Measurements from ENCODE around the gene TM9SF1. TPM values are rescaled to one million over a fixed set of nuclear protein-coding genes. Genes with fewer than 3 reads are reported as not detected.

Gene TM9SF1
- total and polyA plus RNA-seq, 2 donors: 30.4 to 48.1 TPM

DNA sequence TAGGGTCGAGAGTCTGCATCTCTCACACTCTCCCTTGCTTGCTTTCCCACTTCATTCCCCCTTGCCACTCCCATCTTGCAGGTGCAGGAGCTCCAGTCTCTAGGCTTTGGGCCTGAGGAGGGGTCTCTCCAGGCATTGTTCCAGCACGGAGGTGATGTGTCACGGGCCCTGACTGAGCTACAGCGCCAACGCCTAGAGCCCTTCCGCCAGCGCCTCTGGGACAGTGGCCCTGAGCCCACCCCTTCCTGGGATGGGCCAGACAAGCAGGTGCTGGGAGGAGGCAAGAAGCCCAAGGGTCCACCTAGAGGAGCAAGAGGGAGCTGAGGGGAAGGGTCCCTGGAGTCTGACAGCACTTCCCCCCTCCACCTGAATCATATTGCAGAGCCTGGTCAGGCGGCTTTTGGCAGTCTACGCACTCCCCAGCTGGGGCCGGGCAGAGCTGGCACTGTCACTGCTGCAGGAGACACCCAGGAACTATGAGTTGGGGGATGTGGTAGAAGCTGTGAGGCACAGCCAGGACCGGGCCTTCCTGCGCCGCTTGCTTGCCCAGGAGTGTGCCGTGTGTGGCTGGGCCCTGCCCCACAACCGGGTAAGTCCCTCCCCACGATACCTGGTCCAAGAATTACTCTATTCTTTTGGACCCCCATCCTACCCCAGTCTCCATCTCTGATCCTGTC, 43.7 kb downstream of the TM9SF1 start:
- Histone ChIP-seq H3K4me3 (ENCODE audit: low read depth, low read length) (no peak overlapping the region), H3K36me3 (ENCODE audit: insufficient read depth) (peaks cover 6% of the 10 kb centered on the region), H3K4me1 (ENCODE audit: insufficient read depth) (no peaks in the 10 kb centered on the region), H3K27ac (ENCODE audit: low read depth) (no peak overlapping the region)
- DNase-seq (ENCODE audit: extremely low spot score): no peak
- WGBS: 94% methylated on average over 16 of the region's 16 CpGs

DNA sequence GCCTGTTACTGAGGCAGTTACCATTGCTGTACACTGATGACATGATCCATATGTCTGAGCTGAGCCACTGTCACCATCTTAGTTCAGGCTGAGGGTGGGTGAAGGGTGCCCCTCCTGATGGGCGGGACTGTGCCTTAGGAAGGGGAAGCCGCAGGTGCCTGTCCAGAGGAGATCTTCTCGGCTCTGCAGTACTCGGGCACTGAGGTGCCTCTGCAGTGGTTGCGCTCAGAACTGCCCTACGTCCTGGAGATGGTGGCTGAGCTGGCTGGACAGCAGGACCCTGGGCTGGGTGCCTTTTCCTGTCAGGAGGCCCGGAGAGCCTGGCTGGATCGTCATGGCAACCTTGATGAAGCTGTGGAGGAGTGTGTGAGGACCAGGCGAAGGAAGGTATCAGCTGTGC, 44.2 kb downstream of the TM9SF1 start:
- no peak overlapping the region for H3K4me3 ChIP-seq (ENCODE audit: low read depth, low read length)
- H3K36me3 ChIP-seq (ENCODE audit: insufficient read depth): peaks cover 5% of the 10 kb centered on the region
- WGBS: 83% methylated on average over 9 of the region's 9 CpGs
- DNase-seq (ENCODE audit: extremely low spot score): no peak
- no peaks in the 10 kb centered on the region for H3K4me1 ChIP-seq (ENCODE audit: insufficient read depth)
- no peak overlapping the region for H3K27ac ChIP-seq (ENCODE audit: low read depth)

DNA sequence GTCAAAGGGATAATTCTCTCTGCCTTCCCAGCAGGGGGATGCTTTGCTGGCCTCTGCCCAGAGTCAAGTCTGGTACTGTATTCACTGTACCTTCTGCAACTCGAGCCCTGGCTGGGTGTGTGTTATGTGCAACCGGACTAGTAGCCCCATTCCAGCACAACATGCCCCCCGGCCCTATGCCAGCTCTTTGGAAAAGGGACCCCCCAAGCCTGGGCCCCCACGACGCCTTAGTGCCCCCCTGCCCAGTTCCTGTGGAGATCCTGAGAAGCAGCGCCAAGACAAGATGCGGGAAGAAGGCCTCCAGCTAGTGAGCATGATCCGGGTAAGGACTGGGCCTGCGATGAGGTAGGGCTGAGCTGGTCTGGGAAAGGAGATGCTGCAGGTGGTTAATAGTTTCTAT, 44.7 kb downstream of the TM9SF1 start:
- H3K36me3 ChIP-seq (ENCODE audit: insufficient read depth): peaks cover 4% of the 10 kb centered on the region

DNA sequence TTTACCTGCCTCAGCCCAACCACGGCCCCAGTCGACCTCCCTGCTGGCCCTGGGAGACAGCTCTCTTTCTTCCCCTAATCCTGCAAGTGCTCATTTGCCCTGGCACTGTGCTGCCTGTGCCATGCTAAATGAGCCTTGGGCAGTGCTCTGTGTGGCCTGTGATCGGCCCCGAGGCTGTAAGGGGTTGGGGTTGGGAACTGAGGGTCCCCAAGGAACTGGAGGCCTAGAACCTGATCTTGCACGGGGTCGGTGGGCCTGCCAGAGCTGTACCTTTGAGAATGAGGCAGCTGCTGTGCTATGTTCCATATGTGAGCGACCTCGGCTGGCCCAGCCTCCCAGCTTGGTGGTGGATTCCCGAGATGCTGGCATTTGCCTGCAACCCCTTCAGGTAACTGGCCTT, 45.2 kb downstream of the TM9SF1 start:
- Histone ChIP-seq H3K4me1 (ENCODE audit: insufficient read depth) (no peaks in the 10 kb centered on the region), H3K4me3 (ENCODE audit: low read depth, low read length) (no peak overlapping the region), H3K27ac (ENCODE audit: low read depth) (no peak overlapping the region), H3K36me3 (ENCODE audit: insufficient read depth) (peaks cover 4% of the 10 kb centered on the region)
- DNase-seq (ENCODE audit: extremely low spot score): no peak
- WGBS: 93% methylated on average over 9 of the region's 9 CpGs

More for the DNA sequence above, 44.7 kb downstream of the TM9SF1 start:
- Histone ChIP-seq H3K4me1 (ENCODE audit: insufficient read depth) (no peaks in the 10 kb centered on the region), H3K4me3 (ENCODE audit: low read depth, low read length) (no peak overlapping the region), H3K27ac (ENCODE audit: low read depth) (no peak overlapping the region)
- DNase-seq (ENCODE audit: extremely low spot score): no peak
- 91% methylated on average over 9 of the region's 9 CpGs for WGBS

DNA sequence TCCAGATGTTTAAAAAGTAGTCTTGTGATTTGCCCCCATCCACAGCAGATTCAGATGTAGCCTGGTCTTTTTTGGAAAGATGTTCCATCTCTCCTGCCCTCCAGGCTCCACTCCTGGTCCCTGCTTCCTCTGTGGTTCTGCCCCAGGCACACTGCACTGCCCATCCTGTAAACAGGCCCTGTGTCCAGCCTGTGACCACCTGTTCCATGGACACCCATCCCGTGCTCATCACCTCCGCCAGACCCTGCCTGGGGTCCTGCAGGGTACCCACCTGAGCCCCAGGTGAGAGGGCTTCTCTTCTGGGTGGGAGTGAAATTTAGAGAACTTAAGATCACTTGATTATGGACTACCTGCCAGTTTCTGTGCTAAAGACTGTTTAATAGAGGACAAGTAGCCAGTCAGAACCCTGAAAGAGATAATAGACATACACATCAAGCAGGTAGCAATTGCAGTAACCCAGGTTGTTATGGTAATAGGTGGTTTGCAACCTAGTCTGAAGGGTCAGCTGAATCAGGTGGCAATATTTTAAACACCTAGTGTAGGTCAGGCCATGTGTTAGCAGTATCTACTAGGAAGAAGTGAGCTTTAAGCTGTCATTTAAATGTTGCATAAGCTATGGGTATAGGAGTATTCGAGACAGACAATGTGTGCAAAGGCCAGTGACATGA, 45.8 kb downstream of the TM9SF1 start:
- no peaks in the 10 kb centered on the region for H3K4me1 ChIP-seq (ENCODE audit: insufficient read depth)
- no peak for DNase-seq (ENCODE audit: extremely low spot score)
- 93% methylated on average over 3 of the region's 3 CpGs for WGBS
- no peak overlapping the region for H3K27ac ChIP-seq (ENCODE audit: low read depth)
- H3K36me3 ChIP-seq (ENCODE audit: insufficient read depth): peaks cover 4% of the 10 kb centered on the region
- no peak overlapping the region for H3K4me3 ChIP-seq (ENCODE audit: low read depth, low read length)

DNA sequence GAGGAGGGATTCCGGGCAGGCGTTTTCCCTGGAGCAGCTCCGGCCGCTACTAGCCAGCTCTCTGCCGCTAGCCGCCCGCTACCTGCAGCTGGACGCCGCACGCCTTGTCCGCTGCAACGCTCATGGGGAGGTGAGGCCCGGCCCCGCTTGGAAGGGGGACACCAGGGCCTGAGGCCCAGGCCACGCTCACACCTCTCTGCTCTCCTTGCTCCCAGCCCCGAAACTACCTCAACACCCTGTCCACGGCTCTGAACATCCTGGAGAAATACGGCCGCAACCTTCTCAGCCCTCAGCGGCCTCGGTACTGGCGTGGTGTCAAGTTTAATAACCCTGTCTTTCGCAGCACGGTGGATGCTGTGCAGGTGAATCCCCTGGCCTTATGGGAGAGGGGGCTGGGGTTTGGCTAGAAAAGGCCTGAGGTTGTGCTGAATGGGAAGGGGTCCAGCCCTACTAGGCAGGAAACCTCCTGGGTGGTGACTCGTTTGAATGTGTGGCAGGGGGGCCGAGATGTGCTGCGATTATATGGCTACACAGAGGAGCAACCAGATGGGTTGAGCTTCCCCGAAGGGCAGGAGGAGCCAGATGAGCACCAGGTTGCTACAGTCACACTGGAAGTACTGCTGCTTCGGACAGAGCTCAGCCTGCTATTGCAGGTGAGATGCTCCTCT, 47.3 kb downstream of the TM9SF1 start:
- Histone ChIP-seq H3K4me3 (ENCODE audit: low read depth, low read length) (peak overlapping the region; percentile 74), H3K27ac (ENCODE audit: low read depth) (peak overlapping the region; percentile 52), H3K4me1 (ENCODE audit: insufficient read depth) (no peaks in the 10 kb centered on the region), H3K36me3 (ENCODE audit: insufficient read depth) (peaks cover 4% of the 10 kb centered on the region)
- 6% methylated on average over 29 of the region's 29 CpGs for WGBS
- no peak for DNase-seq (ENCODE audit: extremely low spot score)

DNA sequence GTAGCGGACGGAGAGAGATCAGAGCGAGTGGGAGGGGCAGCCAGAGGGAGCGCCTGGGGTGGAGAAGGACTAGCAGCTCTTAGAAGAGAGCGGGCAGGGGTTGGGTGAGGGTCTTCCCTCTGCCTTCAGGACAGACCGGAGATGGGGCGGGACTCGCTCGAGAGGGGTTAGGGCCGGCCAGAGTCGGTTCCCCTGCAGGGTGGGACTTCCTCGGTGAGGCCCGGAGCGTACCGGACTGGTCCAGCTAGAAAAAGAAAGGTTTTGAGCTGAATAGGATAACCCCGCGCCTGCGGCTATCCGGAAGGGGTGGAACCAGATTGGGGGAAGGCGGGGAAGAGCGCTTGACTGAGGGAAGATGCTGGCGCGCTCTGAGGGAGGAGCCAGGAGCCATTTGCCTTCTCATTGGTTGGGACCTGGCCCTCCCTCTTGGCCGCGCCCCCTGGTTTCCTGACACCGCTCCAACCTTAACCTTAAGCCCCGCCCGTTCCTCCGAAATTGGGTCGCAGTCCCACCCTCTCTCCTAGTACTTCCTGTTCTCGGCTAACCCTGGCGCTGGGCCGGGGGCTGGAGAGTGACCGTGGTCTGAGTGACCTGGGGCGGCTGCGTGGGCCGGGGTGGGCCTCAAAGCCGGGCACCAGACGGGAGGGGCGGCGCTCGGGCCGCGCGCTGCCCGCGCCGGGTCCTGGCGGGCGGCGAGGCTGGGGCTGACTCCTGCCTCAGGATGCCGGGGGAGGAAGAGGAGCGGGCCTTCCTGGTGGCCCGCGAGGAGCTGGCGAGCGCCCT, 48.1 kb downstream of the TM9SF1 start, which contains the start of gene RNF31:
RNF31 (plus strand) TSS at position 521 of the 783 bp plus-strand sequence; CDS start at position 722, 201 bp downstream.
- under 1% methylated on average over 57 of the region's 57 CpGs for WGBS
- no peaks in the 10 kb centered on the region for H3K4me1 ChIP-seq (ENCODE audit: insufficient read depth)
- peak; percentile 97 for DNase-seq (ENCODE audit: extremely low spot score)

DNA sequence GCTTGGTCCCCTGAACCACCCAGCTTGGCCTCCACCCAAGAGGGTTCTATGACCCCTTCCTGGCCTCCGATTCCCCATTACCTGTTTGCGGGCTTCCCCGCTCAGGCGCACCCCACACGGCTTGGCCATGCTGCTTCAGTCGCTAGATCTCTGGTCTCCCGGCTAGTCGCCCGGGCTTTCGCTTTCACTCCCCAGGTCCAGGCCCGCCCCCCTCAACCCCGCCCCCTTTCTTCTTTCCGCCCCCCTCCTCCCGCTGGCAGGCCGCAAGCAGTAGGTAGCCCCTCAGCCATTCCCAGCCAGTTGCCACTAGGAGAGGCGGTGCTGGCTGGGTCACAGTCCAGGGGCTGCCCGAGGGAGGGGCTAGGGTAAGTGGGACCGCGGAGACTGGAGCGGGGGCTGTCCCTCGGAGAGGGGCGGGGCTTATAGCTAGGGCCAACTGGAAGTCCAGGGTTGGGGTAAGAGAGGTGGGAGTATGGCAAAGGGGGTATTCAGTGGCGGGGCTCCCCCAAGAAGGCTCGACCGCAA, 48.7 kb downstream of the TM9SF1 start, which contains the start of gene PSME2:
PSME2 (minus strand) TSS at position 158 of the 525 bp plus-strand sequence; CDS start at position 129, 29 bp downstream.
- peaks cover 4% of the 10 kb centered on the region for H3K36me3 ChIP-seq (ENCODE audit: insufficient read depth)
- H3K4me1 ChIP-seq (ENCODE audit: insufficient read depth): no peaks in the 10 kb centered on the region
- under 1% methylated on average over 25 of the region's 25 CpGs for WGBS
- H3K27ac ChIP-seq (ENCODE audit: low read depth): peak within 1 kb of the TSS; percentile 87
- peak; percentile 89 for DNase-seq (ENCODE audit: extremely low spot score)
- peak within 1 kb of the TSS; percentile 74 for H3K4me3 ChIP-seq (ENCODE audit: low read depth, low read length)

More for the DNA sequence above, 48.1 kb downstream of the TM9SF1 start, which contains the start of gene RNF31:
- peaks cover 4% of the 10 kb centered on the region for H3K36me3 ChIP-seq (ENCODE audit: insufficient read depth)
- H3K4me3 ChIP-seq (ENCODE audit: low read depth, low read length): peak within 1 kb of the TSS; percentile 74
- peak within 1 kb of the TSS; percentile 87 for H3K27ac ChIP-seq (ENCODE audit: low read depth)

DNA sequence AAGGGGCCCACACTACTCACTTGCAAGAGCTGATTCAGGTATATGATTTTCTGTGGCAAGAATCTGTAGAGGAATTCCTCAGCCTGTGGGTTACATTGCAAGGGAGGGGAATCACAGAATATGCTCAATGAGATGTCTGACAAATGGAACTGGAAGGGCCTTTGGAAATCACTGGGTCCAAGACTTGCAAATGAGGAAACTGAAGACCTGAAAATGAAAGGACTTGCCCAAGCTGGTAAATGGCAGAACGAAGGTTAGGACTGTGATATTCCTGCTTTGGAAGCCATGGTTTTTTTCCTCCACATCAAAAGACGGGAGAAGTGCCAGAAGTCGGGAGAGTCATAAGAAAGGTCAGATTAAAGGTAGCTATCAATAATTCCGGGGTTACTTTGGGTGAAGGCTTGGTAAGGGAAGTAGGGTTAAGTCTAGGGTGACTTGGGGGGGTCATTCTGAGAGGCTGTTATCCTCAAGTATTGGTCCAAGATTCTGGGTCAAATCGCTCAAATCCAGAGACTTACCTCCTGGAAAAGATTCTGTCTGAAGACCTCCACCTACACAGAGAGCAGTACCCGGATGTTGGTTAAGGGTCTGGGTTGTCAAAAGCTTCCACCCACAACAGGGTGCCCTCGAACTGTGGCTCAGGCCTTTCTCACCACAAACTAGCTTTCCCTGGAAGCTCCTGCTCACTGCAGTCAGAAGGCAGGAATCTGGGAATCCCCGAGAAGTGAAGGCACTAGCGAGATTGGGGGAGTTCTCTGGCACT, 49.4 kb downstream of the TM9SF1 start:
- 18% methylated on average over 9 of the region's 9 CpGs for WGBS
- no peak for DNase-seq (ENCODE audit: extremely low spot score)
- Histone ChIP-seq H3K4me3 (ENCODE audit: low read depth, low read length) (peak overlapping the region; percentile 56), H3K36me3 (ENCODE audit: insufficient read depth) (peaks cover 4% of the 10 kb centered on the region), H3K27ac (ENCODE audit: low read depth) (peak overlapping the region; percentile 87), H3K4me1 (ENCODE audit: insufficient read depth) (no peaks in the 10 kb centered on the region)

DNA sequence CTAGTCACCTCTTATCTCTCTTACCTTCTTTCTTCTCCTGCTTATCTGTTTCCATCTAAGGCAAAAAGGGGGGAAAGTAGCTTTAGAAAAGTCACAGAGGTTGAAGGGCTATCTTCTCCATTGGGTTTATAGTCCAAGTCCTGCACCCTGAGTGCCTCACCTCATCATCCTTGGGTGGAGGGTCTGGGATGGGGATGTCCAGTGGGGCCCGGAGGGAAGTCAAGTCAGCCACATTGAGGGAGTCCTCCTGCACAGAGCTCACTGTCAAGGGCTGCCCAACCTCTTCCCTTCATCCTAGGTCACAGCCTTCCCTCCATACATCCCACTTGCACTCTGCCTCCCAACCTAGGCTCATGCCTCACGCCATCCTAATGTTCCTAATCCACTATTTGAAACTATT, 50.0 kb downstream of the TM9SF1 start:
- Histone ChIP-seq H3K27ac (ENCODE audit: low read depth) (no peak overlapping the region), H3K36me3 (ENCODE audit: insufficient read depth) (no peaks in the 10 kb centered on the region), H3K4me1 (ENCODE audit: insufficient read depth) (no peaks in the 10 kb centered on the region), H3K4me3 (ENCODE audit: low read depth, low read length) (no peak overlapping the region)
- DNase-seq (ENCODE audit: extremely low spot score): no peak
- 91% methylated on average over 2 of the region's 2 CpGs for WGBS

DNA sequence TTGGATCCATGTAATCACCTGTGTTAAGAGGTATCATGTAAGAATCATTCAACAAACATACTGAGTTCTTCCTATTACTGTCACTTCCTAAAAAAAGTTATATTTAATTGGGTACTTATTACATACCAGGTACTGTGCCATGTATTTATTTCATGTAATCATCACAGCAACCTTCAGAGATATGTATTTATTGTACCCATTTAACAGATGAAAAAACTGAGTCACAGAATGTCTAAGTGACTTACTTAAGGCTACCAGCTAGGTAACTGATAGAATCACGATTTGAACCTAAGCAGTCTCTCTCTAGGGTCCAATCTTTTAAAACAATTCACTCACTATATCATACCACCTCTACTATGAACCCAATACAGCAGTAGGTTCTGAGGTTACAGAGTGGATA, 50.8 kb downstream of the TM9SF1 start:
- 94% methylated on average over 1 of the region's 1 CpG for WGBS
- Histone ChIP-seq H3K27ac (ENCODE audit: low read depth) (no peak overlapping the region), H3K36me3 (ENCODE audit: insufficient read depth) (no peaks in the 10 kb centered on the region), H3K4me3 (ENCODE audit: low read depth, low read length) (no peak overlapping the region), H3K4me1 (ENCODE audit: insufficient read depth) (no peaks in the 10 kb centered on the region)
- no peak for DNase-seq (ENCODE audit: extremely low spot score)

DNA sequence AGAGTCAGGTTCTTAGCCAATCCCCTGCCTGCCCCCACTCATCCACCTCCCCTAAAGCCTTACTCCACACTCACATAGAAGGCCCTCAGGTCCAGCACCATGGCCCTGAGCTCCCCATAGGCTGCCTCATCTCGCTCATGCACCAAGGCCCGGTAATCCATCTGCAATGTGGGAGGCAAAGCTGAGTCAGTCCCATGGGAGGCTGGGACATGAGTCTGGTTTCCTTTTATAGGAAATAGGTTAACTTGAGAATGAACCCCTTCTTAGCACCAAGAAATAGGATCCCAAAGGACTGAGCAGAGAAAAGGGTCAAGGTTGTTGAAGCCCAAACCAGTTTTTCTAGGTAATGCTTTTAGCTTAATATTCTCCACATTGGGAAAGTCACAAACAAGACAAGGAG, 51.7 kb downstream of the TM9SF1 start:
- Histone ChIP-seq H3K4me1 (ENCODE audit: insufficient read depth) (no peaks in the 10 kb centered on the region), H3K36me3 (ENCODE audit: insufficient read depth) (no peaks in the 10 kb centered on the region), H3K4me3 (ENCODE audit: low read depth, low read length) (no peak overlapping the region), H3K27ac (ENCODE audit: low read depth) (no peak overlapping the region)
- DNase-seq (ENCODE audit: extremely low spot score): no peak
- WGBS: 94% methylated on average over 2 of the region's 2 CpGs

Measured in urinary bladder (tissue), 4 donors.